A549 (cell line): Measurements from ENCODE around the gene ENTPD2. TPM values are rescaled to one million over a fixed set of nuclear protein-coding genes. Genes with fewer than 3 reads are reported as not detected.
A peak's percentile ranks its signal among the peaks of the same experiment; 100 is the strongest.

ENCODE experiments used
- ATAC-seq, 2 experiments: fragments of 200-7000 bp in 1 of 2; fragments of >200 bp in 1 of 2; cut with Nextera tagmentation in 1 of 2; cut with Tn5 transposase in 1 of 2; 3 replicates each; pipeline versions ENCODE4 v1.8.0 to v1.9.1; 2018 to 2020; ENCODE audit warnings: mild to moderate bottlenecking in 1 of 2, moderate library complexity in 1 of 2
- CTCF ChIA-PET: fragments of 300-600 bp; sonication (Branson Sonifier 250); formaldehyde crosslinking; extraction: SDS; loops from one replicate; lab custom pipeline; 2021; ENCODE audit warnings: antibody characterized with exemption, inconsistent platforms; lab: Yijun Ruan, JAX
- POLR2A ChIA-PET: fragments of 350-600 bp; formaldehyde crosslinking; extraction: SDS; loops from one replicate; lab custom pipeline; 2021; ENCODE audit warnings: antibody characterized with exemption, inconsistent platforms; lab: Yijun Ruan, JAX
- DNase-seq, 2 experiments: peaks; one replicate each; pipeline versions ENCODE4 v3.0.0 to v3.0.0-alpha.2; 2011 to 2016; ENCODE audit warnings: low read depth in 1 of 2, low spot score in 1 of 2
- FAIRE-seq: peaks from 2 replicates; lab custom pipeline; 2011; peaks lifted over from hg19 to GRCh38; lab: Jason Lieb, UNC
- H3K27ac ChIP-seq, 2 experiments: fragments of >200 bp; sonication (Bioruptor Twin); formaldehyde crosslinking; 3 replicates each; pipeline ENCODE4 v1.5.1; 2016 to 2017
- H3K4me1 ChIP-seq: fragments of >200 bp; sonication (Bioruptor Twin); formaldehyde crosslinking; 3 replicates; pipeline ENCODE4 v1.6.1; 2016
- H3K4me2 ChIP-seq: fragments of >200 bp; sonication (Bioruptor Twin); formaldehyde crosslinking; 3 replicates; pipeline ENCODE4 v1.6.1; 2016
- H3K4me3 ChIP-seq: fragments of >200 bp; sonication (Bioruptor Twin); formaldehyde crosslinking; 3 replicates; pipeline ENCODE4 v1.5.1; 2016
- H3K9me3 ChIP-seq: fragments of >200 bp; sonication (Bioruptor Twin); formaldehyde crosslinking; 3 replicates; pipeline ENCODE4 v1.6.1; 2016
- CHD4 ChIP-seq: fragments of 200-600 bp; sonication (generic); IDR thresholded peaks from 2 replicates; pipeline ENCODE4 v1.6.1; 2016; ENCODE audit warnings: antibody characterized with exemption, mild to moderate bottlenecking, borderline replicate concordance
- CTCF ChIP-seq: fragments of >200 bp; sonication (Bioruptor Twin); formaldehyde crosslinking; IDR thresholded peaks from 3 replicates; pipeline ENCODE4 v1.5.1; 2016
- HDAC2 ChIP-seq: fragments of 200-600 bp; sonication (generic); IDR thresholded peaks from 2 replicates; pipeline ENCODE4 v1.6.1; 2016
- JUNB ChIP-seq: fragments of >200 bp; sonication (Bioruptor Twin); formaldehyde crosslinking; IDR thresholded peaks from 2 replicates; pipeline ENCODE4 v1.6.1; 2016
- KDM5A ChIP-seq: fragments of 200-600 bp; sonication (generic); IDR thresholded peaks from 2 replicates; pipeline ENCODE4 v1.6.1; 2016; ENCODE audit warnings: antibody characterized with exemption, mild to moderate bottlenecking
- MAFK ChIP-seq: fragments of 450-650 bp; IDR thresholded peaks from 2 replicates; pipeline ENCODE4 v1.6.1; 2014; ENCODE audit not compliant: partially characterized antibody
- MAX ChIP-seq: IDR thresholded peaks from 2 replicates; pipeline ENCODE4 v1.6.1; 2012
- MYC ChIP-seq: IDR thresholded peaks from 2 replicates; pipeline ENCODE4 v1.6.1; 2012; ENCODE audit warnings: mild to moderate bottlenecking, inconsistent platforms, low read length, improper control_type of control experiment, borderline replicate concordance
- NFE2L2 ChIP-seq: fragments of 150-350 bp; conservative IDR thresholded peaks from 2 replicates; pipeline ENCODE4 v1.6.1; 2014; ENCODE audit warnings: low read length
- POLR2A ChIP-seq: IDR thresholded peaks from 2 replicates; pipeline ENCODE4 v1.6.1; 2012; ENCODE audit warnings: mild to moderate bottlenecking, low read length
- RAD21 ChIP-seq, 2 experiments: fragments of >200 bp in 1 of 2; sonication (Bioruptor Twin) in 1 of 2; formaldehyde crosslinking in 1 of 2; IDR thresholded peaks in 1 of 2; conservative IDR thresholded peaks in 1 of 2; 2 replicates in 1 of 2; 3 replicates in 1 of 2; pipeline ENCODE4 v1.6.1; 2012 to 2018; ENCODE audit warnings: inconsistent platforms in 1 of 2
- RCOR1 ChIP-seq: fragments of 150-350 bp; IDR thresholded peaks from 2 replicates; pipeline ENCODE4 v1.6.1; 2014; ENCODE audit warnings: antibody characterized with exemption, low read length, low read depth
- SMC3 ChIP-seq: fragments of >200 bp; sonication (Bioruptor Twin); formaldehyde crosslinking; IDR thresholded peaks from 3 replicates; pipeline ENCODE4 v1.6.1; 2018; ENCODE audit warnings: inconsistent platforms
- WGBS: methylation state at CpG from one replicate; pipeline ENCODE4 v1.1.6; 2017; ENCODE audit errors: missing lambda C conversion rate; 5-methylcytosine and 5-hydroxymethylcytosine counted together
- polyA plus RNA-seq, 4 experiments: library from polyadenylated mRNA; depleted of rRNA in 3 of 4; stranded (reverse); fragments of >200 nt; fragmentation: RNase III in 1 of 4; extraction: RNeasy Plus Mini Kit Qiagen cat#74134 plus additional on column Dnase treatment in 1 of 4; gene quantifications; 2 replicates in 3 of 4; 3 replicates in 1 of 4; pipeline ENCODE4 v1.2.3, GENCODE V29; 2011 to 2017
- TF ChIP-seq, protein P1 (sequence below): fragments of 250-450 bp; sonication (Bioruptor Pico); IDR thresholded peaks from 2 replicates; pipeline ENCODE4 v1.5.0; 2021; ENCODE audit warnings: mild to moderate bottlenecking, moderate library complexity, borderline replicate concordance
- TF ChIP-seq, protein P2 (sequence below): fragments of 150-350 bp; IDR thresholded peaks from 2 replicates; pipeline ENCODE4 v1.6.1; 2014; ENCODE audit warnings: low read depth, mild to moderate bottlenecking, low read length

Gene ENTPD2
- polyA plus RNA-seq, 2 of the 4 experiments (the other 2 are of a cell fraction), result 0.75 to 1.2 TPM

- ATAC-seq (peak in 1 of 2 experiments; percentile 11; a peak in 2 of 6 replicates), DNase-seq (no peak), FAIRE-seq (no peak)
- 61% methylated on average over 5 of the region's 5 CpGs for WGBS
- no peaks in the 10 kb centered on the region for H3K9me3 ChIP-seq
- POLR2A ChIA-PET, result no interaction called here
- TF ChIP-seq MYC (no peak), POLR2A (no peak), KDM5A (no peak), SMC3 (no peak), RCOR1 (no peak), NFE2L2 (no peak), MAX (no peak), HDAC2 (no peak), JUNB (no peak)
- TF ChIP-seq, protein P1, sequence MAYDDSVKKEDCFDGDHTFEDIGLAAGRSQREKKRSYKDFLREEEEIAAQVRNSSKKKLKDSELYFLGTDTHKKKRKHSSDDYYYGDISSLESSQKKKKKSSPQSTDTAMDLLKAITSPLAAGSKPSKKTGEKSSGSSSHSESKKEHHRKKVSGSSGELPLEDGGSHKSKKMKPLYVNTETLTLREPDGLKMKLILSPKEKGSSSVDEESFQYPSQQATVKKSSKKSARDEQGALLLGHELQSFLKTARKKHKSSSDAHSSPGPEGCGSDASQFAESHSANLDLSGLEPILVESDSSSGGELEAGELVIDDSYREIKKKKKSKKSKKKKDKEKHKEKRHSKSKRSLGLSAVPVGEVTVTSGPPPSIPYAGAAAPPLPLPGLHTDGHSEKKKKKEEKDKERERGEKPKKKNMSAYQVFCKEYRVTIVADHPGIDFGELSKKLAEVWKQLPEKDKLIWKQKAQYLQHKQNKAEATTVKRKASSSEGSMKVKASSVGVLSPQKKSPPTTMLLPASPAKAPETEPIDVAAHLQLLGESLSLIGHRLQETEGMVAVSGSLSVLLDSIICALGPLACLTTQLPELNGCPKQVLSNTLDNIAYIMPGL, result no peak
- H3K27ac ChIP-seq, result no peak overlapping the region
- no peak overlapping the region for H3K4me2 ChIP-seq
- CTCF ChIA-PET, result interaction anchor here (0.6 to 15.7 kb wide), 4 partner anchors 14 to 200 kb away, joined by 3 to 656 read pairs (median 37); partner anchors contain the start of genes ABCA2 and SAPCD2
- no peak overlapping the region for H3K4me3 ChIP-seq
- H3K4me1 ChIP-seq, result peaks cover 26% of the 10 kb centered on the region
Observed at GRCh38 chr9:137050570-137050969, 3.3 kb downstream of the ENTPD2 start.

DNA sequence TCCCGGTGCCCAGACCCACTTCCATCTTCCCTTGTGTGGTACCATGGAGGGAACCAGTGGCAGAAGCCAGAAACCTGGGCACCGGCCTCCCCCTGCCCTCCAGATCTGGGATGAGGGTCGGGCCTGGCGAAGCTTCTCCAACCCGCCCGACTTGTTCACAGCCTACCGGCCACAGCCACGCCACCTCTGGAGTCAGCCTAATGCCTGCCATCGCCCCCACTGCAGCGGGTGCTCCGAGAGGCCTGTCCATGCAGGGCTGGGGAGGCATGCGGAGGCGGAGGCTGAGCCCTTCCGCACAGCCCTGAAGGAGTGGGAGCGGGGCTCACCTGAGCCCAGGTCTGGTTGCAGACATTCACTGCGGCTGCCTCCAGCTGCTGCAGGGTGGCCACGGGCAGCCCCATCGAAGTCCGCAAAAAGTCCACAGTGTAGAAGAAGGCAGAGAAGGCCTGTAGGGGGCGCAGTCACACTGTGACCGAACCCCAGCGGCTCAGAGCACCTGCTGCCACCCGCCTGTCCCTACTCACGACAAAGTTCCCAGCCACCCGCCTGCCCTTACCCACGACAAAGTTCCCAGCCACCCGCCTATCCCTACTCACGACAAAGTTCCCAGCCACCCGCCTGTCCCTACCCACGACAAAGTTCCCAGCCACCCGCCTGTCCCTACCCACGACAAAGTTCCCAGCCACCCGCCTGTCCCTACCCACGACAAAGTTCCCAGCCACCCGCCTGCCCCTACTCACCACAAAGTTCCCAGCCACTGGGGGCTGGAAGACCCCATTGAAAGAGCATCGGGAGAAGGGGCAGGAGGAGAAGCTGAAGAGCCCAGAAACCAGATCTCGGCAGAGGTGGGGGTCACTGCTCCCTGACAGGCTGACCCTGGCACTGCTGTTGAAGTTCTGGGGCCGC is 4.1 kb downstream of the ENTPD2 start:
- DNase-seq, result peak; percentile 70 to 73
- H3K4me3 ChIP-seq, result no peak overlapping the region
- TF ChIP-seq SMC3, result peak; percentile 28; the same call in 1 of the 3 replicates
- no peak for TF ChIP-seq CHD4
- peak; percentile 49 for TF ChIP-seq CTCF
- peak; percentile 41 to 63; a peak in 4 of 5 replicates for TF ChIP-seq RAD21 (conservative IDR thresholded peaks at IDR 0.05 in 1 of 2, IDR thresholded peaks at IDR 0.05 in 1 of 2)
- TF ChIP-seq, protein P2, sequence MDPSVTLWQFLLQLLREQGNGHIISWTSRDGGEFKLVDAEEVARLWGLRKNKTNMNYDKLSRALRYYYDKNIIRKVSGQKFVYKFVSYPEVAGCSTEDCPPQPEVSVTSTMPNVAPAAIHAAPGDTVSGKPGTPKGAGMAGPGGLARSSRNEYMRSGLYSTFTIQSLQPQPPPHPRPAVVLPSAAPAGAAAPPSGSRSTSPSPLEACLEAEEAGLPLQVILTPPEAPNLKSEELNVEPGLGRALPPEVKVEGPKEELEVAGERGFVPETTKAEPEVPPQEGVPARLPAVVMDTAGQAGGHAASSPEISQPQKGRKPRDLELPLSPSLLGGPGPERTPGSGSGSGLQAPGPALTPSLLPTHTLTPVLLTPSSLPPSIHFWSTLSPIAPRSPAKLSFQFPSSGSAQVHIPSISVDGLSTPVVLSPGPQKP, result no peak
- TF ChIP-seq MAFK, result no peak
- TF ChIP-seq, all 56 proteins: peak for 3
- no peak overlapping the region for H3K27ac ChIP-seq
- FAIRE-seq (no peak), ATAC-seq (peak; percentile 17 to 68; a peak in 3 of 6 replicates)
- CTCF ChIA-PET, result interaction anchor here (0.6 to 15.7 kb wide), 22 partner anchors 10 to 235 kb away, joined by 3 to 656 read pairs (median 4); partner anchors contain the start of genes DPP7, FUT7, MAN1B1 and PAXX
- POLR2A ChIA-PET, result interaction anchor here (1.0 to 1.3 kb wide), 2 partner anchors 18 to 37 kb away, joined by 3 to 5 read pairs; partner anchors contain the start of gene MAN1B1
- H3K9me3 ChIP-seq, result no peaks in the 10 kb centered on the region
- H3K4me2 ChIP-seq, result no peak overlapping the region
- 37% methylated on average over 28 of the region's 38 CpGs for WGBS
- peaks cover 22% of the 10 kb centered on the region for H3K4me1 ChIP-seq
